GM20431 (cell line): Measurements from ENCODE around the gene BOD1L2.

Experiments used
- in situ Hi-C: fragments of 300-500 bp; cut with MseI, MboI; formaldehyde crosslinking; loops from one replicate; pipeline ENCODE4 v1.15.0; 2020; ENCODE audit warnings: low sequenced_read_pairs; ENCODE audit not compliant: unreplicated experiment

The BOD1L2 gene

GRCh38 chr18:57149531-57149930 lies 2.6 kb downstream of the BOD1L2 start:
- in situ Hi-C loops: no loop called here

GRCh38 chr18:57150081-57150480 lies 3.2 kb downstream of the BOD1L2 start:
- in situ Hi-C loops: no loop called here

- in situ Hi-C loops: no loop called here
Measured at GRCh38 chr18:57150828-57151227, 3.9 kb downstream of the BOD1L2 start.

GRCh38 chr18:57154191-57154830 lies 7.4 kb downstream of the BOD1L2 start:
- in situ Hi-C loops: no loop called here

- in situ Hi-C loops: no loop called here
Measured at GRCh38 chr18:57164401-57164800, 17.5 kb downstream of the BOD1L2 start.

GRCh38 chr18:57167617-57168308 lies 20.9 kb downstream of the BOD1L2 start:
- in situ Hi-C loops: no loop called here

- in situ Hi-C loops: no loop called here
Measured at GRCh38 chr18:57171026-57171425, 24.1 kb downstream of the BOD1L2 start.

GRCh38 chr18:57175532-57175931 lies 28.6 kb downstream of the BOD1L2 start:
- in situ Hi-C loops: no loop called here

GRCh38 chr18:57185434-57185833 lies 38.5 kb downstream of the BOD1L2 start:
- in situ Hi-C loops: no loop called here

- in situ Hi-C loops: no loop called here
Measured at GRCh38 chr18:57188851-57189557, 42.1 kb downstream of the BOD1L2 start.

- in situ Hi-C loops: no loop called here
Measured at GRCh38 chr18:57190026-57190425, 43.1 kb downstream of the BOD1L2 start.

- in situ Hi-C loops: no loop called here
Measured at GRCh38 chr18:57194070-57194469, 47.2 kb downstream of the BOD1L2 start.

- in situ Hi-C loops: no loop called here
Measured at GRCh38 chr18:57194622-57195021, 47.7 kb downstream of the BOD1L2 start.

- in situ Hi-C loops: no loop called here
Measured at GRCh38 chr18:57195341-57195740, 48.5 kb downstream of the BOD1L2 start.

GRCh38 chr18:57197261-57197660 lies 50.4 kb downstream of the BOD1L2 start:
- in situ Hi-C loops: no loop called here

GRCh38 chr18:57198073-57198472 lies 51.2 kb downstream of the BOD1L2 start:
- in situ Hi-C loops: no loop called here
